Measurements from ENCODE around the gene MAPKAP1. TPM values are rescaled to one million over a fixed set of nuclear protein-coding genes. Genes with fewer than 3 reads are reported as not detected.

The MAPKAP1 gene
- total and polyA plus RNA-seq, 2 experiments from 2014 or later = 68.5 to 74.5 TPM

DNA sequence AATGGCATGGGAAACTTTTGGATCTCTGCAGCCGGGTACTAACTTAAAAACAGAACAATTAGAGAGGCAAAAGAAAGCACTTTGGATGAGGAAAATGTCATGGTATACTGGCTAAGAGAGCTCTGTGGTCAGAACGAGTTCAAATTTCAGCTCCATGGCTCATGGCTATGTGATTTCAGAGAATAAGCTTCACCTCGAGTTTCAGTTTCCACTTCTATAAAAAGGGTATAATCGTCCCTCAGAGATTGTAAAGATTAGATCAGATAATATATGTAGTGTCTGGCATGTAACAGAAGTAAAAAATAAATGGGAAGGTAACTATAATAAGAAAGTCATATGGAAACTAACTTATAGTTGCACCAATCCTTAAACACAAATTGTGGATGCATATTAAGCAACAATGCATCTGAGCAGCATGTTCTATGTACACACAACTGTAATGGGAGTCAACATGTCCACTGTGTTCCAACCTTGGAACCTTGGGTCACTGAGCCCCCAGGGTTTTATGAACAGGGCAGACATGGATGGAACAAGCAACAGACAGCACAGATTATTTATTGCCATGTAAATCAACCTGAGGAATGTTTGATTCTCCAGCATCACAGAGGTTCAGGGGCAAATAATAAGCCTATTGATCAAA is 145.4 kb downstream of the MAPKAP1 start:
- no peaks in the 10 kb centered on the region for H3K36me3 ChIP-seq (ENCODE audit: low read depth)
- H3K9me3 ChIP-seq (ENCODE audit: low read depth) = no peaks in the 10 kb centered on the region
- no peaks in the 10 kb centered on the region for H3K27me3 ChIP-seq (replicated peaks; ENCODE audit: insufficient read depth)
- peaks cover 13% of the 10 kb centered on the region for H3K4me1 ChIP-seq (ENCODE audit: insufficient read depth)
- H3F3A ChIP-seq (ENCODE audit: insufficient read depth) = peaks cover 27% of the 10 kb centered on the region
- H3K4me2 ChIP-seq (ENCODE audit: unreplicated experiment) = no peak overlapping the region
- H3K79me2 ChIP-seq (ENCODE audit: insufficient read depth) = peaks cover 75% of the 10 kb centered on the region
- no peak for DNase-seq
- TF ChIP-seq EZH2 (IDR thresholded peaks at IDR 0.05; ENCODE audit: insufficient read depth, poor library complexity, severe bottlenecking) = no peak
- no peak for TF ChIP-seq EZH2phosphoT487 (IDR thresholded peaks at IDR 0.05; ENCODE audit: insufficient read depth, low read depth)
- no peaks in the 10 kb centered on the region for H3K9me2 ChIP-seq (ENCODE audit: insufficient read depth)
- no peak overlapping the region for H3K4me3 ChIP-seq
- no peak overlapping the region for H2AFZ ChIP-seq
- no peak overlapping the region for H3K27ac ChIP-seq
- H3K9ac ChIP-seq = no peak overlapping the region
- H4K20me1 ChIP-seq (ENCODE audit: insufficient read depth) = no peaks in the 10 kb centered on the region
- in situ Hi-C loops (cut with MboI) = loop anchor here (25.0 kb wide), 1 partner anchor 676 kb away; no protein-coding TSS in a partner anchor
- 76 to 79% methylated on average over 4 of the region's 4 CpGs for WGBS, 2 experiments (ENCODE audit: low coverage in 1 of 2, low lambda C conversion rate in 2 of 2, missing lambda C conversion rate in 2 of 2)

- in situ Hi-C loops (cut with MboI) = loop anchor here (25.0 kb wide), 1 partner anchor 677 kb away; no protein-coding TSS in a partner anchor
- H3F3A ChIP-seq (ENCODE audit: insufficient read depth) = peaks cover 27% of the 10 kb centered on the region
- H3K9me3 ChIP-seq (ENCODE audit: low read depth) = no peaks in the 10 kb centered on the region
- H3K9ac ChIP-seq = no peak overlapping the region
- no peaks in the 10 kb centered on the region for H3K36me3 ChIP-seq (ENCODE audit: low read depth)
- DNase-seq = no peak
- no peak overlapping the region for H3K27ac ChIP-seq
- peaks cover 13% of the 10 kb centered on the region for H3K4me1 ChIP-seq (ENCODE audit: insufficient read depth)
- no peaks in the 10 kb centered on the region for H4K20me1 ChIP-seq (ENCODE audit: insufficient read depth)
- WGBS, 2 experiments (ENCODE audit: low coverage in 1 of 2, low lambda C conversion rate in 2 of 2, missing lambda C conversion rate in 2 of 2) = 76 to 83% methylated on average over 2 of the region's 2 CpGs
- no peaks in the 10 kb centered on the region for H3K27me3 ChIP-seq (replicated peaks; ENCODE audit: insufficient read depth)
- H3K4me3 ChIP-seq = no peak overlapping the region
- TF ChIP-seq EZH2 (IDR thresholded peaks at IDR 0.05; ENCODE audit: insufficient read depth, poor library complexity, severe bottlenecking) (no peak), EZH2phosphoT487 (IDR thresholded peaks at IDR 0.05; ENCODE audit: insufficient read depth, low read depth) (no peak)
- H3K9me2 ChIP-seq (ENCODE audit: insufficient read depth) = no peaks in the 10 kb centered on the region
- H2AFZ ChIP-seq = no peak overlapping the region
- H3K79me2 ChIP-seq (ENCODE audit: insufficient read depth) = peaks cover 65% of the 10 kb centered on the region
- H3K4me2 ChIP-seq (ENCODE audit: unreplicated experiment) = no peak overlapping the region
Measured at GRCh38 chr9:125559894-125560293, 147.1 kb downstream of the MAPKAP1 start.

DNA sequence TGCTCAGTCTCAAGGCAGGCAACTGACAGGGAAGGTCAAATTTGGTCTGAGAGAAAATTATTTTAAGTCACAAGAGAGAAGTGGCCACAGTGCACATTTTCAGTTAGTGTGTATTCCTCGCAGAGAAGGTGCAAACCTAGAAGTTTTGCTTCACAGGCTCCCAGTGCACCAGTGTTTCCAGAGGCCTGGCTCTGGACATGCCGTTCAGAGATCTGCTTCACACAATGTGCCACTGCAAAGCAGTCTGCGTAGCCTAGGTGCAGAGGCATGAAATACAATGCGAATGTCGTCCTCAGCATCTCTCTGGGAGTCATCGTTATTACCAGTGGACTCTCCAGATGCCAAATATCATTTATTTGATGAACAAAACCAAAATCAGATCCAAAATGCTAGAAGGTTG is 147.8 kb downstream of the MAPKAP1 start:
- peaks cover 61% of the 10 kb centered on the region for H3K79me2 ChIP-seq (ENCODE audit: insufficient read depth)

DNA sequence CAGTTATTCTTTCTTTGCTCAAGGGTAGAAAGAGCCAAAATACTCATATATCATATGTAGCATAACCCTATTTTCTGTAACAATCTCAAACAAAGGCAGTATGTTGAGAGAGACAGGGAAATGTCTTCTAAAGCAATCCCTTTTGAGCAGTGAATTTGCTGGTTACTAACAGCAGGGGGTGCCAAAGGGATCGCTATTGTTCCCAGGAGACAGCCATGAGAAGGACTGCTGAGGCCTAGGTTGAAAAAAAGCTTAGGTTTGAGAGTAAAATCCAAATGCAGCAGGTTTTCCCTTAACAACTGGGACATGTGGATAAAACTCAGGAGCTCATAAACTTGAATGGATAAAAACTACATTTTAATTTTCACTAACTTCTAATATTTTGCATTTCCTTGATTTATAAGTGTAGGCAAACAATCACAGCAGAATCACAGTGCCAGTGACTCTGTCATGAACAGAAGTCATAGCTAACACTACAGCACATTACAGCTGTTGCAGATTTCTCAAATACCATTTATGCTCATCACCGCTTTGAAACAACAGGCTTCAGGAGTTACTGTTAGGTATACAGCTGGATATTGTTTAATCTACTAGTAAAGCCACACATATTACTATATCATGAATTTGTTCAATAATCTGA is 148.4 kb downstream of the MAPKAP1 start:
- no peak overlapping the region for H3K4me2 ChIP-seq (ENCODE audit: unreplicated experiment)
- no peaks in the 10 kb centered on the region for H3K9me3 ChIP-seq (ENCODE audit: low read depth)
- H3K9ac ChIP-seq = 0 out of 2 replicates have a peak overlapping the region, but pooled peaks have one; percentile 1
- in situ Hi-C loops (cut with MboI) = loop anchor here (25.0 kb wide), 1 partner anchor 679 kb away; no protein-coding TSS in a partner anchor
- H3K4me1 ChIP-seq (ENCODE audit: insufficient read depth) = peaks cover 13% of the 10 kb centered on the region
- H3F3A ChIP-seq (ENCODE audit: insufficient read depth) = peaks cover 27% of the 10 kb centered on the region
- no peak for TF ChIP-seq EZH2phosphoT487 (IDR thresholded peaks at IDR 0.05; ENCODE audit: insufficient read depth, low read depth)
- TF ChIP-seq EZH2 (IDR thresholded peaks at IDR 0.05; ENCODE audit: insufficient read depth, poor library complexity, severe bottlenecking) = no peak
- peak; percentile 86 for DNase-seq
- no peak overlapping the region for H3K4me3 ChIP-seq
- H3K36me3 ChIP-seq (ENCODE audit: low read depth) = no peaks in the 10 kb centered on the region
- H3K79me2 ChIP-seq (ENCODE audit: insufficient read depth) = peaks cover 58% of the 10 kb centered on the region
- H3K27me3 ChIP-seq (replicated peaks; ENCODE audit: insufficient read depth) = no peaks in the 10 kb centered on the region
- H3K27ac ChIP-seq = peak overlapping the region; percentile 36
- WGBS, 2 experiments (ENCODE audit: low coverage in 1 of 2, low lambda C conversion rate in 2 of 2, missing lambda C conversion rate in 2 of 2) = 27 to 33% methylated on average over 2 of the region's 2 CpGs
- H2AFZ ChIP-seq = no peak overlapping the region
- H3K9me2 ChIP-seq (ENCODE audit: insufficient read depth) = no peaks in the 10 kb centered on the region
- no peaks in the 10 kb centered on the region for H4K20me1 ChIP-seq (ENCODE audit: insufficient read depth)

More for the DNA sequence above, 147.8 kb downstream of the MAPKAP1 start:
- no peak for DNase-seq
- TF ChIP-seq EZH2phosphoT487 (IDR thresholded peaks at IDR 0.05; ENCODE audit: insufficient read depth, low read depth) (no peak), EZH2 (IDR thresholded peaks at IDR 0.05; ENCODE audit: insufficient read depth, poor library complexity, severe bottlenecking) (no peak)
- H3F3A ChIP-seq (ENCODE audit: insufficient read depth) = peaks cover 27% of the 10 kb centered on the region
- no peak overlapping the region for H2AFZ ChIP-seq
- H3K4me2 ChIP-seq (ENCODE audit: unreplicated experiment) = no peak overlapping the region
- peak overlapping the region; percentile 36 for H3K27ac ChIP-seq
- no peaks in the 10 kb centered on the region for H3K9me2 ChIP-seq (ENCODE audit: insufficient read depth)
- H3K4me3 ChIP-seq = no peak overlapping the region
- no peaks in the 10 kb centered on the region for H3K27me3 ChIP-seq (replicated peaks; ENCODE audit: insufficient read depth)
- no peaks in the 10 kb centered on the region for H3K36me3 ChIP-seq (ENCODE audit: low read depth)
- 89 to 93% methylated on average over 6 of the region's 6 CpGs for WGBS, 2 experiments (ENCODE audit: low coverage in 1 of 2, low lambda C conversion rate in 2 of 2, missing lambda C conversion rate in 2 of 2)
- in situ Hi-C loops (cut with MboI) = loop anchor here (25.0 kb wide), 1 partner anchor 678 kb away; no protein-coding TSS in a partner anchor
- H4K20me1 ChIP-seq (ENCODE audit: insufficient read depth) = no peaks in the 10 kb centered on the region
- H3K9ac ChIP-seq = no peak overlapping the region
- H3K4me1 ChIP-seq (ENCODE audit: insufficient read depth) = peaks cover 13% of the 10 kb centered on the region
- H3K9me3 ChIP-seq (ENCODE audit: low read depth) = no peaks in the 10 kb centered on the region

All from GM23248 (cell line).